ENCODE measurements around the gene NFIA. TPM values are rescaled to one million over a fixed set of nuclear protein-coding genes. Genes with fewer than 3 reads are reported as not detected.
A peak's percentile ranks its signal among the peaks of the same experiment; 100 is the strongest.

Gene NFIA
- total and polyA plus RNA-seq, 9 of the 15 experiments (the other 6 are each of a cell fraction or from before 2014, with no cell fraction given) = 5.3 to 24.9 (median 9.8) TPM

DNA sequence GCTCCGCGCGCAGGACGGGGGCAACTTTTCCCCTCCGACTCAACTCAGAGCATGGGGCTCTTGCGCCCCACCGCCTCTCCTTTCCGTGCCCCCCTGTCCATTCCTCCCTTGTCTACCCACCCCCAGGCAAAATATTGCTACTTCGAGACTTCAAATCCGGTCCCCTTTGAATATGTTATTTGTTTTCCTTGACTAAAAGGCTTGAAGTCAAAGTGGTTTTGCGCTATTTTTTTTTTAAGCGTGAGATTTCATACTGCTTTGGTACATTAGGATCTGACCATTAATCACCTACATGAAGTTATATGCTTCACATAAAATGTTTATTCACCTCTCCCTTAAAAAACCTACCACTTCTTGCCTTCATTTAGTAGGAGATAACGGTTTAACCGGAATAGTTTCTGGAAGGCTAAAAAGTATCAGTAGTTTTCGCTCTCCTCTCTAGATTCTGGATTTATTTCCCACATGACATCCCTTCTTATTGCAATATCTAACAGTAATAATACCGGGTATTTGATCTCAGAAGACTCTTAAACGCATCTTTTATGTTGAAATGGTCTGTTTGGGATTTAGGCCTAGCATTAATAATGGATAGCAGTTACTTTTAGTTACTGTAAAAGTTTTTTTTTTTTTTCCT is 1.6 kb downstream of the NFIA start (continued):
- TF ChIP-seq, protein P1, sequence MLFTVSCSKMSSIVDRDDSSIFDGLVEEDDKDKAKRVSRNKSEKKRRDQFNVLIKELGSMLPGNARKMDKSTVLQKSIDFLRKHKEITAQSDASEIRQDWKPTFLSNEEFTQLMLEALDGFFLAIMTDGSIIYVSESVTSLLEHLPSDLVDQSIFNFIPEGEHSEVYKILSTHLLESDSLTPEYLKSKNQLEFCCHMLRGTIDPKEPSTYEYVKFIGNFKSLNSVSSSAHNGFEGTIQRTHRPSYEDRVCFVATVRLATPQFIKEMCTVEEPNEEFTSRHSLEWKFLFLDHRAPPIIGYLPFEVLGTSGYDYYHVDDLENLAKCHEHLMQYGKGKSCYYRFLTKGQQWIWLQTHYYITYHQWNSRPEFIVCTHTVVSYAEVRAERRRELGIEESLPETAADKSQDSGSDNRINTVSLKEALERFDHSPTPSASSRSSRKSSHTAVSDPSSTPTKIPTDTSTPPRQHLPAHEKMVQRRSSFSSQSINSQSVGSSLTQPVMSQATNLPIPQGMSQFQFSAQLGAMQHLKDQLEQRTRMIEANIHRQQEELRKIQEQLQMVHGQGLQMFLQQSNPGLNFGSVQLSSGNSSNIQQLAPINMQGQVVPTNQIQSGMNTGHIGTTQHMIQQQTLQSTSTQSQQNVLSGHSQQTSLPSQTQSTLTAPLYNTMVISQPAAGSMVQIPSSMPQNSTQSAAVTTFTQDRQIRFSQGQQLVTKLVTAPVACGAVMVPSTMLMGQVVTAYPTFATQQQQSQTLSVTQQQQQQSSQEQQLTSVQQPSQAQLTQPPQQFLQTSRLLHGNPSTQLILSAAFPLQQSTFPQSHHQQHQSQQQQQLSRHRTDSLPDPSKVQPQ (CRISPR knock-in tag; IDR thresholded peaks at IDR 0.05; ENCODE audit: borderline replicate concordance) = no peak
- TF ChIP-seq, protein P2, sequence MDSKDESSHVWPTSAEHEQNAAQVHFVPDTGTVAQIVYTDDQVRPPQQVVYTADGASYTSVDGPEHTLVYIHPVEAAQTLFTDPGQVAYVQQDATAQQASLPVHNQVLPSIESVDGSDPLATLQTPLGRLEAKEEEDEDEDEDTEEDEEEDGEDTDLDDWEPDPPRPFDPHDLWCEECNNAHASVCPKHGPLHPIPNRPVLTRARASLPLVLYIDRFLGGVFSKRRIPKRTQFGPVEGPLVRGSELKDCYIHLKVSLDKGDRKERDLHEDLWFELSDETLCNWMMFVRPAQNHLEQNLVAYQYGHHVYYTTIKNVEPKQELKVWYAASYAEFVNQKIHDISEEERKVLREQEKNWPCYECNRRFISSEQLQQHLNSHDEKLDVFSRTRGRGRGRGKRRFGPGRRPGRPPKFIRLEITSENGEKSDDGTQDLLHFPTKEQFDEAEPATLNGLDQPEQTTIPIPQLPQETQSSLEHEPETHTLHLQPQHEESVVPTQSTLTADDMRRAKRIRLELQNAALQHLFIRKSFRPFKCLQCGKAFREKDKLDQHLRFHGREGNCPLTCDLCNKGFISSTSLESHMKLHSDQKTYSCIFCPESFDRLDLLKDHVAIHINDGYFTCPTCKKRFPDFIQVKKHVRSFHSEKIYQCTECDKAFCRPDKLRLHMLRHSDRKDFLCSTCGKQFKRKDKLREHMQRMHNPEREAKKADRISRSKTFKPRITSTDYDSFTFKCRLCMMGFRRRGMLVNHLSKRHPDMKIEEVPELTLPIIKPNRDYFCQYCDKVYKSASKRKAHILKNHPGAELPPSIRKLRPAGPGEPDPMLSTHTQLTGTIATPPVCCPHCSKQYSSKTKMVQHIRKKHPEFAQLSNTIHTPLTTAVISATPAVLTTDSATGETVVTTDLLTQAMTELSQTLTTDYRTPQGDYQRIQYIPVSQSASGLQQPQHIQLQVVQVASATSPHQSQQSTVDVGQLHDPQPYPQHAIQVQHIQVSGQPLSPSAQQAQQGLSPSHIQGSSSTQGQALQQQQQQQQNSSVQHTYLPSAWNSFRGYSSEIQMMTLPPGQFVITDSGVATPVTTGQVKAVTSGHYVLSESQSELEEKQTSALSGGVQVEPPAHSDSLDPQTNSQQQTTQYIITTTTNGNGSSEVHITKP (IDR thresholded peaks at IDR 0.05; ENCODE audit: partially characterized antibody) = no peak
- TF ChIP-seq RBM14 (IDR thresholded peaks at IDR 0.05; ENCODE audit: borderline replicate concordance, insufficient read depth, low read depth, low read length) (no peak), IFI16 (CRISPR knock-in tag; IDR thresholded peaks at IDR 0.05) (no peak), ZNF586 (CRISPR knock-in tag; conservative IDR thresholded peaks at IDR 0.05) (no peak), SLC30A9 (CRISPR knock-in tag; IDR thresholded peaks at IDR 0.05) (no peak), RBBP5 (IDR thresholded peaks at IDR 0.05; ENCODE audit: borderline replicate concordance, insufficient read depth, low read length, poor library complexity, severe bottlenecking) (peak; percentile 52)
- TF ChIP-seq, protein P3, sequence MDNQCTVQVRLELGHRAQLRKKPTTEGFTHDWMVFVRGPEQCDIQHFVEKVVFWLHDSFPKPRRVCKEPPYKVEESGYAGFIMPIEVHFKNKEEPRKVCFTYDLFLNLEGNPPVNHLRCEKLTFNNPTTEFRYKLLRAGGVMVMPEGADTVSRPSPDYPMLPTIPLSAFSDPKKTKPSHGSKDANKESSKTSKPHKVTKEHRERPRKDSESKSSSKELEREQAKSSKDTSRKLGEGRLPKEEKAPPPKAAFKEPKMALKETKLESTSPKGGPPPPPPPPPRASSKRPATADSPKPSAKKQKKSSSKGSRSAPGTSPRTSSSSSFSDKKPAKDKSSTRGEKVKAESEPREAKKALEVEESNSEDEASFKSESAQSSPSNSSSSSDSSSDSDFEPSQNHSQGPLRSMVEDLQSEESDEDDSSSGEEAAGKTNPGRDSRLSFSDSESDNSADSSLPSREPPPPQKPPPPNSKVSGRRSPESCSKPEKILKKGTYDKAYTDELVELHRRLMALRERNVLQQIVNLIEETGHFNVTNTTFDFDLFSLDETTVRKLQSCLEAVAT (IDR thresholded peaks at IDR 0.05) = peak in 1 of 2 experiments; percentile 42; a peak in 1 of 4 replicates
- TF ChIP-seq, protein P4, sequence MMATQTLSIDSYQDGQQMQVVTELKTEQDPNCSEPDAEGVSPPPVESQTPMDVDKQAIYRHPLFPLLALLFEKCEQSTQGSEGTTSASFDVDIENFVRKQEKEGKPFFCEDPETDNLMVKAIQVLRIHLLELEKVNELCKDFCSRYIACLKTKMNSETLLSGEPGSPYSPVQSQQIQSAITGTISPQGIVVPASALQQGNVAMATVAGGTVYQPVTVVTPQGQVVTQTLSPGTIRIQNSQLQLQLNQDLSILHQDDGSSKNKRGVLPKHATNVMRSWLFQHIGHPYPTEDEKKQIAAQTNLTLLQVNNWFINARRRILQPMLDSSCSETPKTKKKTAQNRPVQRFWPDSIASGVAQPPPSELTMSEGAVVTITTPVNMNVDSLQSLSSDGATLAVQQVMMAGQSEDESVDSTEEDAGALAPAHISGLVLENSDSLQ (IDR thresholded peaks at IDR 0.05) = no peak
- TF ChIP-seq, protein P5, sequence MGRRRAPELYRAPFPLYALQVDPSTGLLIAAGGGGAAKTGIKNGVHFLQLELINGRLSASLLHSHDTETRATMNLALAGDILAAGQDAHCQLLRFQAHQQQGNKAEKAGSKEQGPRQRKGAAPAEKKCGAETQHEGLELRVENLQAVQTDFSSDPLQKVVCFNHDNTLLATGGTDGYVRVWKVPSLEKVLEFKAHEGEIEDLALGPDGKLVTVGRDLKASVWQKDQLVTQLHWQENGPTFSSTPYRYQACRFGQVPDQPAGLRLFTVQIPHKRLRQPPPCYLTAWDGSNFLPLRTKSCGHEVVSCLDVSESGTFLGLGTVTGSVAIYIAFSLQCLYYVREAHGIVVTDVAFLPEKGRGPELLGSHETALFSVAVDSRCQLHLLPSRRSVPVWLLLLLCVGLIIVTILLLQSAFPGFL (CRISPR knock-in tag; IDR thresholded peaks at IDR 0.05) = no peak
